HG03066 (cell line): ENCODE results near the gene GREB1L.
"Not testable (repeated sequence)": the region's sequence is repeated elsewhere in the genome, so short reads cannot be mapped to it uniquely, and the experiment has no call there.

ENCODE experiments used
- ATAC-seq: cut with Tn5 transposase; IDR thresholded peaks from one replicate; pipeline ENCODE4 v1.9.1; 2021; ENCODE audit warnings: low read depth; ENCODE audit not compliant: unreplicated experiment

The GREB1L gene

DNA sequence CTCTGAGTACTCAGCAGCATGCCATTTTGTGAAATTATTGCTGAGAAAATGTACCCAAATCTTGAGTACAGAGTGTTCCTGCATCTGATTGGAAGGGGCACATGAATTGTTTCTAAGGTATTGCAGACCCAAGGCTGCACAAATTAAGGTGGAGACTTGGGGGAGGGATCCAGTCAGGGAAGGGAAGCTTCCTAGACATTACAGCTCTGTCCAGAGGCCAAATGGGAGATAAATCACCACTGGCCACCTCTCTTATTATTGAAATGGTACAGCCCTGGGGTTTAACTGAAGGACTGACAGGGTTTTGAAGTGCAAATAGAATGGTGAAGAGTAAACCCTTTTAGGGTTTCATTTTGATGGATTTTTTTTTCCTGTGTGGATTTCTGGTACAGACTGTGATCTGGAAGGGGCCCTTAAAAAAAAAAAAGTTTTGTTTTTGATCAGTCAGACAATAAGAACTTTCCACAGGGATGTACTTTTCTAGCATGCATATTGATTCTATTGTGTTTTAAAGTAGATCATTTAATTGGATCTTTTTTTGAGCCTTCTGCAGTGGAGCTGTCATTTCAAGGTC lies 119.4 kb downstream of the GREB1L start:
- no peak for ATAC-seq

GRCh38 chr18:21362831-21363230 lies 120.8 kb downstream of the GREB1L start:
- ATAC-seq: no peak

DNA sequence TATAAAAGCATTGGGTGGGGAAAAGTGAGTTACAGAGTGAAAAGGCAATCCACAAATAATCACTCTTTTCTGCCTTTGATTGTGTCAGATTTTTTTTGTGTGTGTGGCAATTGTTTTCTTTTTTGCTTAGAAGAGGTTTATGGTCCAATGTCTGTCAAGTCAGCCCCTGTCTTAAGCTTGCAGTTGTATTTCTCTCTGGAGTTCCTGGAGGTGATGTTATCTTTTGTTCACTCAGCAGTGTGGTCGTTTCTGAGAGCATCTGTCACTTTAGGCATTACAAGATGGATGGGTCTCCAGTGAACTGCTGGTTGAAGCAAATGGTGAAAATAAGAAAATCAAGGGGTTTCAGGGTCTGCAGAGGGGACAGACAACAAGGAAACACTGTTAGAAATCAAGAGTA lies 121.3 kb downstream of the GREB1L start:
- ATAC-seq: no peak

DNA sequence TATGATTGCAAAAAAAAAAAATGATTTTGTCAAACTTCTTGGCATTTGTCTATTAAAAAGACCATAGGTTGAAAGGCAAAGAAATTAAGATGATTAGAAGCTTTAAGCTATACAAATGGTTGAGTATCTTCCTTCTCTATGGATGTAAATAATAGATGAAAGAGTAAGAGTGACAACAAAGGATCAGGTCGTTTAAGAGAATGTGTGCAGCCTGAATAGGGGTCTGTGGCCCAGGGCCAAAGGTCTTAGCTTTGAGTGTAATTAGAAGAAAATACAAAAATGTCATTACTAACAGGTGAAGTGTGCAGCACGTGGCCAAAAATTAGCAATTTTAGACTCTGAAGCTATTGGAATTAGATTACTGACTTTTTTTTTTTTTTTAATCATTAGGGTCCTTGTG lies 122.4 kb downstream of the GREB1L start:
- no peak for ATAC-seq

DNA sequence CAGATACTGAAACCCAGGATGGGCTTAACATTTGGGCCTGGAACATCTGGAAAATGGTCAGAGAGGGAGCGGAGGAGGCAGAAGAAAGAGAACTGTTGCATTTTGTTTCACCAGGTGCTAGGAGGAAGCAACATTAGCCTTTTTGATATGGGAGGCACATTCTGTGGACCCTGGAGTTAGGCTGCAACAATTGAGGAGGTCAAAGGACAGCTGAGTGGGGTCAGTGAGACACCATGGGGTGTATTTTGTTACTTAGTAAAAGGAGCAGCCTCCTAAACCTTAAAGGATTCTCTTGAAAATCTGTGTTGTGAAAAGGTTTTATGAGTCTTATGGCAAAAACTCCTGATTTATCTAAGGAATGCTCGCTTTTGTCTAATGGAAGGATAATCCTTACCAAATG lies 124.9 kb downstream of the GREB1L start:
- no peak for ATAC-seq

DNA sequence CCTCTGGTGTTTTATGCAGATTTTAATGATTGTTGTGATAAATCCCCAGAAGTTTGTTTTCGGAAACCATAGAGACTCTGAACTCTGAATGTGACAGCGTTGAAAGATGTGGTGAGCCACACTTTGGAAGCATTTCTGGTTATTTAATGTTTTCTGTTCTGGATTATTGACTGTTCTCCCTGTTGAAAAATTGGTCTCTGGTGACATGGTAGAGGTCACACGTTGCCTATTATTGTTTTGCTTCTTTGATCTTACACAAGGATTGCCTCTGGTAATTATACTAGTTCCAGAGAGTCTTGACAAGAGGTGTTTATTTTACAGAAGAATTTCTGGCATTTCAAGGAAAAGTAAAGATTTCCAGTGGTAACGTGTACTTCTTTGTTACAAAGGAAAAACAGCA lies 127.1 kb downstream of the GREB1L start:
- no peak for ATAC-seq

DNA sequence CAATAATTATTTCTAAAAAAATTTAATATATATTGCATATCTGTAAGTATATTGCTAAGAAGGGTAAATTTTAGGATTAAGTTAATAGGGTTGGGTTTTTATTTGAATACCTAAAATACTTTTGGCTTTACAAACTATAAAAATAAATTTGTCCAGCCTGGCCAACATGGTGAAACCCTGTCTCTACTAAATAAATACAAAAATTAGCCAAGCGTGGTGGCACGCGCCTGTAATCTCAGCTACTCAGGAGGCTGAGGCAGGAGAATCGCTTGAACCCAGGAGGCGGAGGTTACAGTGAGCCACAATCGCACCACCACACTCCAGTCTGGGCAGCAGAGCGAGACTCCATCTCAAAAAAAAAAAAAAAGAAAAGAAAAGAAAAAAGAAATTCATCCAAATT lies 127.6 kb downstream of the GREB1L start:
- not testable (repeated sequence) for ATAC-seq

GRCh38 chr18:21383031-21383430 lies 141.0 kb downstream of the GREB1L start:
- no peak for ATAC-seq

DNA sequence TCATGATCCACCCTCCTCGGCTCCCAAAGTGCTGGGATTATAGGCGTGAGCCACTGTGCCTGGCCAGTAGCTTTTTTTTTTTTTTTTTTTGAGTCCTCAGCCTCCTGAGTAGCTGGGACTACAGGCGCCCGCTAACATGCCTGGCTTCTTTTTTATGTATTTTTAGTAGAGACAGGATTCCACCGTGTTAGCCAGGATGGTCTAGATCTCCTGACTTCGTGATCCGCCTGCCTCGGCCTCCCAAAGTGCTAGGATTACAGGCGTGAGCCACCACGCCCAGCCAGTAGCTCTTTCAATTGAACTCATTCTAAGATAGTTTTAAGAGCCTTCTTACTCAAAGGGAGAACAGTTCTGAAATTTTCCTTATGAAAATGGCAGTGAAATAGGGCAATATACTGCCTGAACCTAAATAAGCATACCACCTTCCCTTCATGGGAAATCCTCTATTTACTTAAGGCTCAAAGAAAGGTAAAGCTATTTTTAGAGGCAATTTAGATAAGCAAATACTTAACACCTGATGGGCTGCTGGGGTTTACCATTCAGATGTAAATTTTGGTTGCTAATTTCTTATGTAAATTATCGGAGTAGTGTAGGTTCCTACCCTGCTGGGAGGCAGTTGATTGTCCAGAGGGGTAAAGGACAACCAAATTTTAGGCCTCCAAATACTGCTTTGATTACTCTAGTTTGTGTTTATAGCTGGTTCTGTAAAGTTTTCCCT lies 144.7 kb downstream of the GREB1L start:
- no peak for ATAC-seq

DNA sequence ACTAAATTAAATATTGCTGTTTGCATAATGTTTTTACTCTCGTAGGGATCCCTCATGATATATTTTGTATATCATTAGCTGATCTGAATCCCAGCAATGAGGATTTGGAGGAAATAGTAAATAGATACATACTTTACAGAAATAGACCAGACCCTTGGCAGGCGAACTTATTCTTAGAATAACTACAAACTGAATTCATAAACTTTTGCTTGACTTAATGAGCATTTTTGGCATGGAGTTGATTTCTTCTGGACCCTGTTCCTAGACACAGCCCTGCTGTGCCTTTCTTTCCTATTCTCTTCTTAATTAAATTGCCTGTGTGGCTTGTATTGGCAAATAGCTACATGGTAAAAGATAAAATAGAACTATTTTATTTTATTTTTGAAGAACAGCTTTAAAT lies 145.9 kb downstream of the GREB1L start:
- ATAC-seq: no peak

GRCh38 chr18:21389283-21389682 lies 147.3 kb downstream of the GREB1L start:
- ATAC-seq: no peak

DNA sequence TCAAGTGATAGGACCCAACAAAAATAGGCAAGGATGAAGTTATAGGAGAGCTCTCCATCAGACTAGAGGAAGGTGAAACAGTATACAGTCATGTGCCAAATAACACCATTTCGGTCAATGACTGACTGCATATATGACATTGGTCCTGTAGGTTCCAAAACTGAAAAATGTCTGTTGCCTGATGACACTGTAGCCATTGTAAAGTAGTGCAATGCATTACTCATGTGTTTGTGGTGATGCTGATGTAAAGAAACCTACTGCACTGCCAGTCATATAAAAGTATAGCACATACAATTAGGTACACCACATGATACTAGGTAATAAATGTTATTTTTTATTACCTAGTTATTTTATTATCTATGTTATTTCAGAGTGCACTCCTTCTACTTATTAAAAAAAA lies 147.9 kb downstream of the GREB1L start:
- no peak for ATAC-seq

DNA sequence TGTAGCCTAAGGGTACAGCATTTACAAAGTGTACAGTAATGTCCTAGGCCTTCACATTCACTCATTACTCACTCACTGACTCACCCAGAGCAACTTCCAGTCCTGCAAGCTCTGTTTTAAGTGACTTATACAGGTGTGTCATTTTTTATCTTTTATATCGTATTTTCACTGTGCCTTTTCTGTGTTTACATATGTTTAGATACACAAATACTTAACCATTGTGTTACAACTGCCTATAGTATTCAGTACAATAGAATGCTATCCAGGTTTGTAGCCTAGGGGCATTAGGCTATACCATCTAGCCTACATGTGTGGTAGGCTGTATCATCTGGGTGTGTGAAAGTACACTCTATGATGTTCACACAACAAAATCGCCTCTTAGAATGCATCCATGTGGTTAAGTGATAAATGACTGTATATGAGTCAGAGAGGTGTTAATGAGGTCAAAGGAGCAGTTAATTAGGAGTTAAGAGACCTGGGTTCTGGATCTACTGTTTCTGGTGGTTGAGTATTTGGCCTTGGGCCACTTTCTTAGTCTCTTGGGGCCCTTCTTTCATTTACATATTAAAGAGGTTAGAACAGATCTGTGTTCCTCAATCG lies 149.1 kb downstream of the GREB1L start:
- ATAC-seq: no peak

DNA sequence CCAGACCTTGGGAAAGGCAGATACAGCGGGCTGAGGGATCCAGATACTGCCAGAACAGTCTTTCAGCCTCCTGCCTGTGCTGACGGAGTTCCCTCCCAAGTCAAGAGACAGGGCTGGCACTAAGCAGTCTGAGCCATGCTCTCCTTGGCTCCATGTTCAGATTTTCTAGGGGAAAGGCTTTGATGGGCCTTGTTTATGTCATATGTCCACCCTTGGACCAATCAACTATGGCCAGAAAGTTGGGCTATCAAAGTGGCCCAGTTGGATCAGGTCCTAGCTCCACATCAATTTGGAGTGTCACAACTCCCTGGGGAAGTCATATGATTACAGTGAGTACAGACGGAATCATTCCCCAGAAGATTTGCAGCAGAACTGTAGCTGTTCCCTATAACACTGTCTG lies 152.0 kb downstream of the GREB1L start:
- no peak for ATAC-seq

- ATAC-seq: no peak
These were observed 156.1 kb downstream of the GREB1L start for GRCh38 chr18:21398121-21398520.

GRCh38 chr18:21402272-21402671 lies 160.2 kb downstream of the GREB1L start:
- no peak for ATAC-seq

DNA sequence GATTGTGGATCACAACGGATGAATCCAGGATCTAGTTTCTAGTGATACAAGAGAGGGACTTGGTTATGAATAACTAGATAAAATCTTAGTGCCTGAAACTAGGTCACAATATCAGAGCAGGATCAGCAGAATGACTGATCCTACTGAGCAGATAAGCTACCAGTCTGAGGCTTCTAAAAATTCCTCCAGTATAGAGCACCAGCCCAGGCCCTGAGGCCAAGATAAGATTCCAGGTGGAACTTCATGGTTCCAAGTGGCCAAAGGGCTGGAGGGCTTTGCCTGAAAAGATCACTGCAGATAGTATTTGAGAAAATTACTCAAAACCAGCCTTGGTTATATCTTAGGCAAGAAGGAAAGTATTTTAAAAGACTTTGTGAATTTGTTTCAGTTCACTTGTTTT lies 162.4 kb downstream of the GREB1L start:
- no peak for ATAC-seq

DNA sequence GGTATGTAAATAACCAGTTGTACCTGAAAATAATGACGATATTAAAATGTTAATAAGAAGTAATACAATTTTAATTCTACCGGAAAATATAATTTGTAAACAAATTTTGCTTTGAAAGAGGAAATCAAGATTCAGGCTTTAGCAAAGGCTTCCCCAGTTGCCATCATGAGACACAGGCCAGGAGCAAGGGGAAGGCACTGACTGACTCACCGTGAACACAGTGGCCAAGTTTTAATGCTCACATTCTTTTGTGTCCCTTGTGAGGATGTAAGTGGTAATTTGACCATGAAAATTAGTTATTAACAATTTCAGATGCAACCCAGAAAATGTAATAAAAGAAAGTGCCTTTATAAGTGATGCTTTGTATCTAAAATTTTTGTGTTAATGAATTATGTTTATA lies 164.1 kb downstream of the GREB1L start:
- ATAC-seq: no peak

DNA sequence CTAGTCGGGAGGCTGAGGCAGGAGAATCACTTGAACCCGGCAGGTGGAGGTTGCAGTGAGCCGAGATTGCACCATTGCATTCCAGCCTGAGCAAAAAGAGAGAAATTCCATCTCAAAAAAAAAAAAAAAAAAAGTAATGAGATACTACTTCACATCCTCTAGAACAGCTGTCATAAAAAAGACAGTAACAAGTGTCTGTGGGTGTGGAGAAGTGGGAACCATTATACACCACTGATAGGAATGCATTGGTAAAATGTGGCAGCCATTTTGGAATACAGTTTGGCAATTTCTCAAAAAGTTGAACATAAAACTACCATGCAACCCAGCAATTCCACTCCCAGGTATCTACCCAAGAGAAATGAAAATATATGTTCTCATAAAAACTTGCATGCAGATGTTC lies 166.6 kb downstream of the GREB1L start:
- no peak for ATAC-seq

GRCh38 chr18:21433436-21433835 lies 191.4 kb downstream of the GREB1L start:
- no peak for ATAC-seq

DNA sequence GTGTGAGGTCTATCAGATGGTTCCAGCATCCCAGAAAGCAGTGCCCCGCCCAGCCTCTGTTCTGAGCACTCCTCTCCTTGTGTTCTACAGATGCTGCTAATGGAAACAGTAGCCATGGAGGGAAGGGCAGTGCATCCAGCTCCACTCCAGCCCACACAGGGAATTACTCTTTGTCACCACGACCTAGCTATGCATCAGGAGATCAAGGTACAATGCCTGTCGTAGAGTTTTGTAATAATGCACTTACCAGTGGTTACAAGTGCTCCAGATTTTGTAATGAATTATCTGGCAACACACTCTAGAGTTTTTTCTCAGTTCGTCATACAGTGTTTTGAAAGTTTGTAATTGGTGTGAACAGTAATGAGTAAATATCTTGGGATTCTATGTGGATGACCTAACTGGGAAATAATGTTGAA lies 197.4 kb downstream of the GREB1L start:
- ATAC-seq: no peak

DNA sequence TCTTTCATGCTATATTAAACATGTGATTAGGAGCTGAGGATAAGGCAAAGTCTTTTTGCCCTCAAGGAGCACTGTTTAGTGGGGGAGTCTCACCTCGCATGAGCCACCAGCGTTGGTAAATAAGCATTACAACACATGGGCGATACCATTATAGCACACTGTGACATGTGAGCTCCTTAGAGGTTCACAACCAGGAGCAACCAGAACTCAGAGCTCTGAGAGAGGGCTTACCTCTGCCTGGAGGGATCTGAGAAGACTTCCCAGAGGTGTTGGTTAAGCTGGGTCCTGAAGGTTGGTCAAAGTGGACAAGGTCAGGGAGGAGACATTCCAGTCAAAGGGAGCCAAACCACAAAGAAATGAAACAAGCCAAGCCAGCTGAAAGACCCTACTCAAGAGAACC lies 199.6 kb downstream of the GREB1L start:
- ATAC-seq: no peak
